Suppressor macrophage treated with lipopolysaccharide for 1 hour (primary cell): ENCODE data around the gene CLIC4.
"Not testable (repeated sequence)": the region's sequence is repeated elsewhere in the genome, so short reads cannot be mapped to it uniquely, and the experiment has no call there.

Source experiments
- DNase-seq, 3 donors: peaks; one replicate each; pipeline ENCODE4 v3.0.0-alpha.2; 2020 to 2022

CLIC4 gene

GRCh38 chr1:24823486-24823885 lies 78.2 kb downstream of the CLIC4 start:
- not testable (repeated sequence) for DNase-seq

GRCh38 chr1:24825174-24825573 lies 79.9 kb downstream of the CLIC4 start:
- no peak for DNase-seq

- no peak for DNase-seq
These were observed 81.3 kb downstream of the CLIC4 start for GRCh38 chr1:24826510-24826909.

- no peak for DNase-seq
These were observed 82.3 kb downstream of the CLIC4 start for GRCh38 chr1:24827379-24828135.

GRCh38 chr1:24828183-24828886 lies 83.1 kb downstream of the CLIC4 start:
- no peak for DNase-seq

GRCh38 chr1:24828887-24829192 lies 83.6 kb downstream of the CLIC4 start:
- no peak for DNase-seq

GRCh38 chr1:24830680-24831272 lies 85.5 kb downstream of the CLIC4 start:
- peak; percentile 56 to 77 (median 71) for DNase-seq

- no peak for DNase-seq
These were observed 96.3 kb downstream of the CLIC4 start for GRCh38 chr1:24841593-24841992.

GRCh38 chr1:24846671-24847070 lies 101.4 kb downstream of the CLIC4 start:
- DNase-seq, result peak in 2 of 3 donors; percentile 52 to 59

GRCh38 chr1:24847995-24848881 lies 103.0 kb downstream of the CLIC4 start:
- DNase-seq, result peak; percentile 89 to 93 (median 93)

GRCh38 chr1:24849672-24850295 lies 104.5 kb downstream of the CLIC4 start:
- peak; percentile 73 to 80 (median 75) for DNase-seq

- no peak for DNase-seq
These were observed 105.2 kb downstream of the CLIC4 start for GRCh38 chr1:24850328-24850920.

- no peak for DNase-seq
These were observed 108.4 kb downstream of the CLIC4 start for GRCh38 chr1:24853649-24854048.

- DNase-seq, result no peak
These were observed 110.2 kb downstream of the CLIC4 start for GRCh38 chr1:24855474-24855873.

- DNase-seq, result no peak
These were observed 111.7 kb downstream of the CLIC4 start for GRCh38 chr1:24856787-24857506.

- DNase-seq, result peak in 2 of 3 donors; percentile 43 to 53
These were observed 112.4 kb downstream of the CLIC4 start for GRCh38 chr1:24857507-24858133.

- DNase-seq, result no peak
These were observed 113.0 kb downstream of the CLIC4 start for GRCh38 chr1:24858277-24858676.

- DNase-seq, result no peak
These were observed 114.1 kb downstream of the CLIC4 start for GRCh38 chr1:24859063-24860010.

GRCh38 chr1:24860841-24861240 lies 115.6 kb downstream of the CLIC4 start:
- no peak for DNase-seq
